H54 (cell line): Measurements from ENCODE around the gene A4GALT.
"Not testable (repeated sequence)": the region's sequence is repeated elsewhere in the genome, so short reads cannot be mapped to it uniquely, and the experiment has no call there.

Experiments used
- DNase-seq: peaks from one replicate; pipeline ENCODE4 v3.0.0; 2011; ENCODE audit warnings: low spot score, mixed read lengths; ENCODE audit not compliant: insufficient read length
- FAIRE-seq: peaks from 3 replicates; lab custom pipeline; 2011; peaks lifted over from hg19 to GRCh38; lab: Jason Lieb, UNC
- POLR2A ChIP-seq: IDR thresholded peaks from 2 replicates; pipeline ENCODE4 v1.6.1; 2011; ENCODE audit warnings: low read depth, mild to moderate bottlenecking, low read length

Gene A4GALT

GRCh38 chr22:42676059-42676607 lies 44.5 kb downstream of the A4GALT start:
- no peak for FAIRE-seq
- no peak for DNase-seq
- TF ChIP-seq POLR2A, result no peak

- no peak for FAIRE-seq
- no peak for TF ChIP-seq POLR2A
- DNase-seq, result no peak
Observed at GRCh38 chr22:42673898-42674401, 46.7 kb downstream of the A4GALT start.

DNA sequence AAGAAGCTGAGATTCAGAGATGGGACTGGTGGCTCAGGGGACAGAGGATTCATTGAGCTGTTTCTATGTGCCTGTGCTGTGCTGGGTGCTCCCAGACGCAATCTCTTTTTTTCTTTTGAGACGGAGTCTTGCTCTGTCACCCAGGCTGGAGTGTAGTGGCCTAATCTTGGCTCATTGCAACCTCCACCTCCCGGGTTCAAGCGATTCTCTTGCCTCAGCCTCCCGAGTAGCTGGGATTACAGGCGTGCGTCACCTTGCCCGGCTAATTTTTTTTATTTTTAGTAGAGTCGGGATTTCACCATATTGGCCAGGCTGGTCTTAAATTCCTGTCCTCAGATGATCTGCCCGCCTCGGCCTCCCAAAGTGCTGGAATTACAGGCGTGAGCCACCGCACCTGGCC lies 47.6 kb downstream of the A4GALT start:
- FAIRE-seq, DNase-seq: not testable (repeated sequence)

DNA sequence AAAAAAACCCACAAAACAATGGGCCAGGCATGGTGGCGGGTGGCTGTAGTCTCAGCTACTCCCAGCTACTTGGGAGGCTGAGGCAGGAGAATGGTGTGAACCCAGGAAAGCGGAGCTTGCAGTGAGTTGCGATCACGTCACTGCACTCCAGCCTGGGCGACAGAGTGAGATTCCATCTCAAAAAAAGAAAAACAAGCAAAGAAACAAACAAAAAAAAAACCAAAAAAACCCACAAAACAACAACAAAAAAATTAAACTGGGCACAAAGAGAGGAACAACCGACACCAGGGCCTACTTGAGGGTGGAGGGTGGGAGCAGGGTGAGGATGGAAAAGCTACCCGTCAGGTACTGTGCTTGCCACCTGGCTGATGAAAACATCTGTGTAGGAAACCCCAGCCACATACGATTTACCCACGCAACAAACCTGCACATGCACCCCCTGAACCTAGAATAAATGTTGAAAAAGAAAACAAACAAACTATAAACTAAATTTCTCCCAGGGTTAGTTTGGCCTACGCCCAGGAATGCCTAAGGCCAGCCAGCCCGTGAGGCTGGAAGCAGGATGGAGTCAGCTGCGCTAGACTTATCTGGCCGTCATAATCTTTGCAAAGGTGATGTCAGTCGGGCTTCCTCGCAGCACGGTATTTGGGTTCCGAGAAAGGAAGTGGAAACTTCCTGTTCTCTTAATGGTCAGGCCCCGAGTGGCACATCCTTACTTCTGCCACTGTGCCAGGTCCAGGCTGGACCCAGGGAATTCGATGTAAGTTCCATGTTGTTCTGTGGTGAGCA lies 49.6 kb downstream of the A4GALT start:
- FAIRE-seq (no peak), DNase-seq (no peak)
- no peak for TF ChIP-seq POLR2A

GRCh38 chr22:42670046-42670445 lies 50.6 kb downstream of the A4GALT start:
- no peak for FAIRE-seq

DNA sequence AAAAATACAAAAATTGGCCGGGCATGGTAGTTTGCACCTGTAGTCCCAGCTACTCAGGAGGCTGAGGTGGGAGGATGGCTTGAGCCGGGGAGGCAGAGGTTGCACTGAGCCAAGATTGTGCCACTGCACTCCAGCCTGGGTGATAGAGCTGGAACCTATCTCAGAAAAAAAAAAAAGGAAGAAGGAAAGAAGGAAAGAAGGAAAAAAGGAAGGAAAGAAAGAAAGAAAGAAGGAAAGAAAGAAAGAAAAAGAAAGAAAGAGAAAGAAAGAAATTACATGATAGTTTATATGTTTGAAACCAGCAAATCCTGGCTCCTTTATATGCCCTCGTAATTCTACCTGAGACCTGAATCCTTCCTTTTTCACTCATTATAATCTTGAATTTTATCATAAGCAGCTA lies 54.3 kb downstream of the A4GALT start:
- not testable (repeated sequence) for DNase-seq, FAIRE-seq

More at GRCh38 chr22:42670046-42670445, 50.6 kb downstream of the A4GALT start:
- TF ChIP-seq POLR2A, result no peak
- no peak for DNase-seq

DNA sequence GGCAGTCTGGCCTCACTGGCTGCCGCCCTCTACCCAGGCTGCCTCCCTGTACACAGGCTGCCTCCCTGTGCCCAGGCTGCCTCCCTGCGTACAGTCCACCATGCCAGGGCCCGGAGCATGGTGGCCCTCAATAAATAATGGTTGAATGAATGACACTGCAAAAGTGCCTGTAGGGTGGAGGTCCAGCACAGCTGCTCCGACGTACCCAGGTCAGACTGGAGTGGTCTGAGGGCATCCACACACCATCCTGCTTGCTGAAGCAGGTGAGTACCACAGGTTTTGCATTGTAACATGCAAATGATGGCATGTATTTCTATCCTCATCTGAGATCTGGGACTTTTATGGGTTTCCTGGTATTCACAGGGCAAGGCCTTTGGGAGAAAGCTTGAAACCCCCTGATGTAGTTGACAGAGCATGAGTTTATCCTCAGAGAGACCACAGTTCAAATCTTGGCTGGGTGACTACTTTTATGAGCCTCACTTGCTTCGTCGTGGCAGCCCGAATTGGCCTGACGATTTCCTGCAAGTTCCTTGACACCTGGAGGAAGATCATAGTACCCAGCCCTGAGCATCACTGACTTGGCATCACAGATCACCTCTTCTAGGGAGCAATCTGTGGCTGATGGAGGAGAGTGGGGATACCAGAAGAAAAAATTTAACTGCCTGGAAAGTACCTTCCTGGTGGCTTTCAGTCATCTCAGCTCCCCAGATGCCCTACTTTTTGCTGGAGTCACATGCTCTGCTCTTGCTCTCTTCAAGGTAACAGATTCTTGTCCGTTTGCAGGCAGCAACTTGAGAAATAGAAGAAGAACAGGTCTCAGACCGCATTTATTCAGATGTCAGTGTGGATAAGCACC lies 55.5 kb downstream of the A4GALT start:
- FAIRE-seq, result no peak
- DNase-seq, result no peak

GRCh38 chr22:42661985-42662831 lies 58.5 kb downstream of the A4GALT start:
- no peak for TF ChIP-seq POLR2A
- DNase-seq, result peak; percentile 53
- no peak for FAIRE-seq

More for the DNA sequence above, 55.5 kb downstream of the A4GALT start:
- TF ChIP-seq POLR2A, result no peak

GRCh38 chr22:42656578-42656977 lies 64.1 kb downstream of the A4GALT start:
- no peak for FAIRE-seq
- TF ChIP-seq POLR2A, result no peak
- no peak for DNase-seq

- DNase-seq, result no peak
- FAIRE-seq, result no peak
- TF ChIP-seq POLR2A, result no peak
Observed at GRCh38 chr22:42655693-42656092, 65.0 kb downstream of the A4GALT start.

DNA sequence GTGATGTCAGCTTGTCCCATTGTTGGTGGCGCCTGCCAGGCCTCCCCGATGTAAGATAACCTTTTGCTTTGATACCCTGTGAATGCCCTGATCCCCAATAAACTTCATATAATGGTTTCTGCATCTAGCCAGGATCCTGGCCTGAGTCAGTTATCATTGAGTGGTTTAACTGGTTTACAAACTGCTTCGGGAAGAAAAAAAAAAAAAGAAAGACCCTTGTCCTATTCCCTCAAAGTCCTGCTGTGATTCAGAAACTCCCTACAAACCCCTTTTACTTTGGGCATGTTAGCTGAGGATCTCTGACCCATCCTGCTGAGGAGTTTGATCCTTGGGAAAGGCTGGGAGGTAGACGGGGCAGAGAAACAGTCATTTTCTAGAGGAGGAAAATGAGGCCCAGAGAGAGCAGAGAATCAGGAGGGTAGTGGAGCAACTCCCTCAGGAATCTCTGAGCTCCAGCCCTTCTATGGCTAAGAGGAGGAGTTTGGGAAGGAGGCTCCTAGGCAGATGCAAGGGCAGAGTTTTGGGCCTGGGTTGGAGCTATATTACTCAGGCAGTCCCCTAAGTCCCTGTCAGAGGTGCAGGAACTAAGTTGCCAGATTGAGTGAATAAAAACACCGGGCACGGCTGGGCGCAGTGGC lies 66.1 kb downstream of the A4GALT start:
- FAIRE-seq (no peak), DNase-seq (no peak)
- no peak for TF ChIP-seq POLR2A

- FAIRE-seq (no peak), DNase-seq (no peak)
- TF ChIP-seq POLR2A, result no peak
Observed at GRCh38 chr22:42653999-42654398, 66.7 kb downstream of the A4GALT start.

DNA sequence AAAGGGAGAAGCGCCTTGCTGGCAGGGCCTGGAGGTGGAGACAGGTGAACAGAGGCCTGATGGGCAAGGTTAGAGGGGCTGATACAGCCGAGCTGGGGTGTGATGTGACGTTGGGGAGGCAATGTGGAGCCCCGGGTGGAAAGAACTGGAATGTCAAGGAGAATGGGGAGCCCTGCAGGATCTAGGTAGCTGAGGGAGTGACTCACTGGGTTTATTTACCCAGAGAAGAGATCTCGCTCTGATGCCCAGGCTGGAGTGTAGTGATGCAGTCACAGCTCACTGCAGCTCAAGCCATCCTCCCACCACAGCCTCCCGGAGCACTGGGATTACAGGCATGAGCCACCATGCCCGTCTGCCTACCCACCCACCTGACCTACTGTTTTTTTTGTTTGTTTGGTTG lies 69.5 kb downstream of the A4GALT start:
- no peak for FAIRE-seq
- DNase-seq, result peak; percentile 75
- TF ChIP-seq POLR2A, result no peak
